ENCODE results near the gene NBAS. TPM values are rescaled to one million over a fixed set of nuclear protein-coding genes. Genes with fewer than 3 reads are reported as not detected.

Gene NBAS
- total and polyA plus RNA-seq, 10 of the 15 experiments (the other 5 are each of a cell fraction or from before 2014, with no cell fraction given), result 4.3 to 32.7 (median 20.8) TPM

DNA sequence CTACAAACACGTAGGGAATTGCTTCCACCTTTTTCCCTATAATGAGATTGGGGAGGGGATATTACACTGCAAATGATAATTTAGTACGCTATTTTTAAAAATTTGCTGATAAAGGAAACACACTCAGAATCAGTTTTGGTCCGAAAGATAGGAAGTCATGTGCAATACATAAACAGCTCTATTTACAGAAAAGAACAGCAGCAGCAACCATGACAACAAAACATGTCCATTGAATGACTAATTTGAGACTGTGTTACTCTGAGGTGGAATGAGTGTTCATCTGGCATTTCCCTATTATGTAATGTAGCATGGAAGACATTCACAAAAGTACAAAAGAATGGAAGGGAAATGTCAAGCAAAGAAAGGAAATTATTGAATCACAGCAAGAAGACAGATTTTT is 337.2 kb downstream of the NBAS start:
- FAIRE-seq (peak; percentile 27), ATAC-seq (peak; percentile 42; the same call in 2 of the 3 replicates), DNase-seq (ENCODE audit: low read depth, low spot score) (no peak)
- ChIA-PET POLR2A (no interaction called here), RAD21 (ENCODE audit: unreplicated experiment) (no interaction called here), SMC1A (ENCODE audit: uncharacterized antibody, unreplicated experiment) (interaction anchor here (1.3 kb wide), 1 partner anchor 354 kb away, joined by 3 read pairs; no protein-coding TSS in a partner anchor), CTCF (no interaction called here)
- TF ChIP-seq FOXK2 (IDR thresholded peaks at IDR 0.05), result no peak
- TF ChIP-seq HDAC6 (IDR thresholded peaks at IDR 0.05; ENCODE audit: unreplicated experiment), result no peak
- TF ChIP-seq NR2C2 (IDR thresholded peaks at IDR 0.05; ENCODE audit: borderline replicate concordance, control insufficient read depth, insufficient read length, low read depth), result no peak
- peak; percentile 56 for TF ChIP-seq JUNB (IDR thresholded peaks at IDR 0.05)
- TF ChIP-seq RBBP5 (conservative IDR thresholded peaks at IDR 0.05), result no peak
- 72% methylated on average over 3 of the region's 3 CpGs for WGBS (ENCODE audit: insufficient coverage, insufficient replicate concordance, low lambda C conversion rate, missing lambda C conversion rate)
- intact Hi-C loops (cut with micrococcal nuclease; ENCODE audit: unreplicated experiment) (no loop called here), in situ Hi-C loops (cut with MboI) (no loop called here)
- H3K27ac ChIP-seq (ENCODE audit: control insufficient read depth, insufficient read depth), result no peak overlapping the region
- H4K20me1 ChIP-seq (ENCODE audit: control insufficient read depth, insufficient read depth), result no peaks in the 10 kb centered on the region
- H3K4me1 ChIP-seq (ENCODE audit: control insufficient read depth, insufficient read depth, low read length), result no peaks in the 10 kb centered on the region
- H3K9ac ChIP-seq (ENCODE audit: control insufficient read depth, insufficient read depth, low read length), result no peak overlapping the region
- no peak overlapping the region for H3K4me2 ChIP-seq (ENCODE audit: control insufficient read depth, insufficient read depth)
- H3K4me3 ChIP-seq, result no peak overlapping the region
- no peak overlapping the region for H2AFZ ChIP-seq (ENCODE audit: control insufficient read depth, low read depth, low read length)
- no peaks in the 10 kb centered on the region for H3K36me3 ChIP-seq (ENCODE audit: control insufficient read depth in 2 of 2, insufficient read depth in 2 of 2, low read length in 1 of 2)
- H3K9me3 ChIP-seq (replicated peaks; ENCODE audit: control insufficient read depth, insufficient read depth, low read length), result no peaks in the 10 kb centered on the region
- H3K27me3 ChIP-seq (replicated peaks in 1 of 2; ENCODE audit: control insufficient read depth in 2 of 2, insufficient read depth in 2 of 2, low read length in 1 of 2), result no peaks in the 10 kb centered on the region
- H3K79me2 ChIP-seq (ENCODE audit: control insufficient read depth, insufficient read depth, low read length), result no peaks in the 10 kb centered on the region
- no TSS peak for BruUV-seq (replicated peaks)

DNA sequence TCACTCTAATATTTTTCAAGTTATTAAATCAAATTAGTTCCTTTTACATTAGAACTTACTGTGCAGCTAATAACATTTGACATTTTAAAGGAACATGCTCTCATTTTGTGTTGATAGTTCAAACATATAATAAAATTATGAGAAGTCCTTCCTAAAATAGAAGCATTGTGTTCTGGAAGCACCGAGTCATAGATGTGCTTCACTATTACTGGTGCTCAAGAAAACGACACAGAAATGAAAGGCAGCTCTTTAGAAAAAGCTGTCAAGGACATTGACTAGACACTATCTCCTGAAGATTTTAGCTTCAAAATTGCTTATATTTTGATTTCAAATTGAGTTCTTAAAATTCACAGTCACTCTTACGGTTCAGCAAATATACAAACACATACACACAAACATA is 338.3 kb downstream of the NBAS start:
- ATAC-seq (no peak), FAIRE-seq (no peak), DNase-seq (ENCODE audit: low read depth, low spot score) (no peak)
- ChIA-PET CTCF (interaction anchor here (1.1 kb wide), 1 partner anchor 22 kb away, joined by 4 read pairs; no protein-coding TSS in a partner anchor), POLR2A (no interaction called here), RAD21 (ENCODE audit: unreplicated experiment) (no interaction called here), SMC1A (ENCODE audit: uncharacterized antibody, unreplicated experiment) (interaction anchor here (1.0 to 1.3 kb wide), 3 partner anchors 9 to 355 kb away, joined by 3 to 6 read pairs (median 3); no protein-coding TSS in a partner anchor)
- no peaks in the 10 kb centered on the region for H3K79me2 ChIP-seq (ENCODE audit: control insufficient read depth, insufficient read depth, low read length)
- no peak overlapping the region for H3K9ac ChIP-seq (ENCODE audit: control insufficient read depth, insufficient read depth, low read length)
- in situ Hi-C loops (cut with MboI) (no loop called here), intact Hi-C loops (cut with micrococcal nuclease; ENCODE audit: unreplicated experiment) (no loop called here)
- H3K4me1 ChIP-seq (ENCODE audit: control insufficient read depth, insufficient read depth, low read length), result no peaks in the 10 kb centered on the region
- H4K20me1 ChIP-seq (ENCODE audit: control insufficient read depth, insufficient read depth), result no peaks in the 10 kb centered on the region
- no peak for TF ChIP-seq PML (IDR thresholded peaks at IDR 0.05; ENCODE audit: low read length)
- TF ChIP-seq HDAC2 (IDR thresholded peaks at IDR 0.05), result no peak
- no peak for TF ChIP-seq FOS (IDR thresholded peaks at IDR 0.05; ENCODE audit: borderline replicate concordance, extremely low read depth, insufficient read length)
- no peak for TF ChIP-seq IRF4 (IDR thresholded peaks at IDR 0.05; ENCODE audit: low read depth, low read length)
- TF ChIP-seq, protein P1, sequence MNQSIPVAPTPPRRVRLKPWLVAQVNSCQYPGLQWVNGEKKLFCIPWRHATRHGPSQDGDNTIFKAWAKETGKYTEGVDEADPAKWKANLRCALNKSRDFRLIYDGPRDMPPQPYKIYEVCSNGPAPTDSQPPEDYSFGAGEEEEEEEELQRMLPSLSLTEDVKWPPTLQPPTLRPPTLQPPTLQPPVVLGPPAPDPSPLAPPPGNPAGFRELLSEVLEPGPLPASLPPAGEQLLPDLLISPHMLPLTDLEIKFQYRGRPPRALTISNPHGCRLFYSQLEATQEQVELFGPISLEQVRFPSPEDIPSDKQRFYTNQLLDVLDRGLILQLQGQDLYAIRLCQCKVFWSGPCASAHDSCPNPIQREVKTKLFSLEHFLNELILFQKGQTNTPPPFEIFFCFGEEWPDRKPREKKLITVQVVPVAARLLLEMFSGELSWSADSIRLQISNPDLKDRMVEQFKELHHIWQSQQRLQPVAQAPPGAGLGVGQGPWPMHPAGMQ (IDR thresholded peaks at IDR 0.05; ENCODE audit: borderline replicate concordance), result no peak
- H3K27ac ChIP-seq (ENCODE audit: control insufficient read depth, insufficient read depth), result no peak overlapping the region
- H3K27me3 ChIP-seq (replicated peaks in 1 of 2; ENCODE audit: control insufficient read depth in 2 of 2, insufficient read depth in 2 of 2, low read length in 1 of 2), result no peaks in the 10 kb centered on the region
- no peak overlapping the region for H3K4me2 ChIP-seq (ENCODE audit: control insufficient read depth, insufficient read depth)
- H2AFZ ChIP-seq (ENCODE audit: control insufficient read depth, low read depth, low read length), result no peak overlapping the region
- H3K36me3 ChIP-seq (ENCODE audit: control insufficient read depth in 2 of 2, insufficient read depth in 2 of 2, low read length in 1 of 2), result no peaks in the 10 kb centered on the region
- 84% methylated on average over 3 of the region's 3 CpGs for WGBS (ENCODE audit: insufficient coverage, insufficient replicate concordance, low lambda C conversion rate, missing lambda C conversion rate)
- H3K4me3 ChIP-seq, result no peak overlapping the region
- no TSS peak for BruUV-seq (replicated peaks)
- no peaks in the 10 kb centered on the region for H3K9me3 ChIP-seq (replicated peaks; ENCODE audit: control insufficient read depth, insufficient read depth, low read length)

All from GM12878 (cell line).